Middle frontal gyrus (tissue), 1 donor: ENCODE measurements around the gene ATIC.

Source experiments
- DNase-seq: peaks from one replicate; pipeline ENCODE4 v3.0.0-alpha.2; 2015; ENCODE audit warnings: low spot score; ENCODE audit errors: extremely low spot score

The ATIC gene

DNA sequence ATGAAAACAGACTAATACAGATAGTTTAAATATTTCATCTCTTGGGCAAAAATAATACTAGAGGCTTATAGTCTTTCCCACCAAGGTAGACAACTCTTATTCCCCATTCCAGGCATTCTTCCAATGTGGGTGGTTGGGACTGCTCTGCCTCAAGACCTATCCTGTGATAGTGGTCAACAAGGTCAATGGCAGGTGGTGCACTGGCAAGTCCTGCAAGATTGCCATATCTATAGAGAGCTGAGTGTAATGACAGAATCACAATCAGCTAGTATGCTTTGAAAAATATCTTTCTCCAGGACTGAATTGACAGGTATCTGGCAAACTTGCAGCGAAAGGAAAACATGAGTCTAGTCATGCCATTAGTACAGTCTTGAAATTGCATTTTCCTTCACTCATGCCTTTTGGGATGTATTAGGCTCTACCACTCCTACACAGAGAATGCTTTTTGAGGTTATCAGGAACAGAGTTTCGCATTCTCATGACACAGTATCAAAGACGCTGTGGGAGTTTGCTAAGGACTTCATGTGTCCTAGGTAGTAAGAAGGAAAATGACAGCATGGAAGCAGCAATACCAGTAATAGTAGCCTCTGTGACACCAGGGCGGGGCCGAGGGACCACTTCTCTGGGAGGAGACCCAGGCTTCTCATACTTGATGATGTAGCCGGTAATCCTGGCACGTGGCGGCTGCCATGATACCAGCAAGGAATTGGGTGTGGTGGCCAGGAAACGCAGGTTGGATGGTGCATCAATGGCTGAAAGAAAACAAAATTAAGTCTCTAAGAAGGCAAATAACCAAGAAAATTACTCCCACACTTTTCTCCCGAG lies 63.0 kb downstream of the ATIC start:
- DNase-seq, result no peak

DNA sequence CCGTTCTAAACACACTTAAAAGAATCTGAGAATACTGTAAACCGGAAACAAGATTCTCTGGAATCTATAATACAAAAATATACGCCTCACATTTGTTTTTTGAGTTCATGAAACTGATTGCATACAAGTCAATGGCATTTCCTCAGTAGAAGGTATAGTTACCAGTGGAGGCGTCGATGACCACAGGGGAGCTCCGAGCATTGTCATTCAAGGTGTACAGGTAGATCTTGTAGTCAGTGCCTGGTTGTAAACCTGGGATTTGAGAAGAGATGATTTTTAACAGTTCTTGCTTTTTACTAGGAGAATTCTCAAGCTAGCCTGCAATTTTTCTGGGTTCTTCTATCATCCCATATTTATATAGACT lies 63.6 kb downstream of the ATIC start:
- DNase-seq, result no peak

DNA sequence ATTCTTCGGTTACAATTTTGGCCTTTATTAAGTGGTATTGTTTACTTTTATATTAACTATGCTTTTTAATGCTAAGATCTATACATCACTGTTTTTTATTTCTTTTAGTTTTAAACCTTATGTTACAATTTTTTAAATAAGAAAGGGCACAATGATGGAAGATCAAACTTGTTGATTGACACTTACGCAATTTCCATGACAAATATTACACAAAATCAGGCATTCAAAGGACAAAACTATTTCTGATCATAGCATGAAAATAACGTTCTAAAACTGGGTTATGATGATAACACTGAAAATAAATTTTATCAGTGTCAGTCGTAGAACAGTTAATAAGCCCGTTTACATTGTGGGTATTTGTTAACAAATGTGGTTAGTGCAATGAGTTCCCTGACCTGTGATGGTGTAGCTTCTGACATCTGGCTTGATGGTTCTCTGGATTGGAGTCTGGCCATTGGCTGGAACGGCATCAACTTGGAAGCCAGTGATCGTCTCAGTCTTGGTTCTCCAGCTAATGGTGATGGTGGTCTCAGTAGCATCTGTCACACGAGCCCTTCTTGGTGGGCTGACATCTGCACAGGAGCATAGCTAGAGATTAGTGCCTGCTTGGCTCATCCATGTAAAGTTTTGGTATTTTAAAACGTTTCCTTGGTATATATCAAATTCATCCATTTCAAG lies 64.4 kb downstream of the ATIC start:
- no peak for DNase-seq

DNA sequence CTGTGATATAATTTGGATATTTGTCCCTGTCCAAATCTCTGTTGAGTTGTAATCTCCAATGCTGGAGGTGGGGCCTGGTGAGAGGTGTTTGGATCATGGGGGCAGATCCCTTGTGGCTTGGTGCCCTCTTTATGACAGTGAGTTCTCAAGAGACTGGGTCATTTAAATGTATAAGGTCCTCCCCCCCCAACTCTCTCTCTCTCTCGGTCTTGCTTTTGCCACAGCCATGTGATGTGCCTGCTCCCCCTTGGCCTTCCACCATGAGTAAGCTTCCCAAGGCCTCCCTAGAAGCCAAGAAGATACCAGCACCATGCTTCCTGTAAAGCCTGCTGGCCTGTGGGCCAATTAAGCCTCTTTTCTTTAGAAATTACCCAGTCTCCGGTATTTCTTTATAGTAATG lies 65.4 kb downstream of the ATIC start:
- DNase-seq, result no peak

DNA sequence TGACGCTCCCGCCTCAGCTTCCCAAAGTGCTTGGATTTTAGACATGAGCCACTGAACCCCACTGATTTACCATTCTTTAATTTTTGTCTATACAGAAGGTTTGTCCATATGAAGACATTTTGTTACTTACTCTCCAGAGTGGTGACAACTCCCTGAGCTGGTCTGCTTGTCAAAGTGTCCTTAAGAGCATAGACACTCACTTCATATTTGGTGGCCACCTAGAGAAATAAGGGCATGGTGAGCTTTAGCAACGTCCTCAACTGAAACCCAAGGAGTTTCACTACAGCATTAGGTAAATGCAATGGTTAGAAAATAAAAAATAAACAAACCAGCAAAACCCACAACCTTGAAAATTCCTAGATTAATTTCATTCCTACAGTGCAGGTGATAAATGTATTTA lies 66.2 kb downstream of the ATIC start:
- DNase-seq, result no peak

DNA sequence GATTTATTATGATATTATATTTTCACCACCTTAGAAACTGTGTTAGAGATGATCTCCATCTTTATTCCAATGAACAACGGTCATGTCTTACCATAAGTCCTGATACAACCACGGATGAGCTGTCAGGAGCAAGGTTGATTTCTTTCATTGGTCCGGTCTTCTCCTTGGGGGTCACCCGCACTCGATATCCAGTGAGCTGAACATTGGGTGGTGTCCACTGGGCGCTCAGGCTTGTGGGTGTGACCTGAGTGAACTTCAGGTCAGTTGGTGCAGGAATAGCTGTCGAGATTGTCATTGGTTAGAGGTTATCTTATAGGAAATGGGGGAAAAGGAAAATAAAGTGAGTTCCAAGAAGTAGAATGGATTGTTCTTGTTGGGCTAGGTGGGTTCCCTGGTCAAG lies 67.2 kb downstream of the ATIC start:
- DNase-seq, result no peak

DNA sequence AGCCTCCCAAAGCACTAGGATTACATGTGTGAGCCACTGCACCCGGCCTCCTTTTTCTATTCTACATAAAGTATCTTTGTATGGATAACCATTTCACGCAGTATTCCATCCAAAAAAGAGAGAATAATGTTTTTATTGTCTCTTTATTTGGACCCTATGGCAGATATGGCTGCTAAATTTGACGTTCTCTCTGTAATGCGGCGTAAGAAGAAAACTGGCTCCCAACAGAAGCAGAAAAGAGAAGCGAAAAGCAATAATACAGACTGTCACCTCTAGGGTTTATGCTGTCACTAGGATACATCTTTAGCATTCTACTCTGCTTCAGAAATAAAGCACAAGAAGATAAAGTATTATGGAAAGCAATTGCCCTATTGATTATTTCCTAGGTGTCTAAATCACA lies 68.1 kb downstream of the ATIC start:
- no peak for DNase-seq

DNA sequence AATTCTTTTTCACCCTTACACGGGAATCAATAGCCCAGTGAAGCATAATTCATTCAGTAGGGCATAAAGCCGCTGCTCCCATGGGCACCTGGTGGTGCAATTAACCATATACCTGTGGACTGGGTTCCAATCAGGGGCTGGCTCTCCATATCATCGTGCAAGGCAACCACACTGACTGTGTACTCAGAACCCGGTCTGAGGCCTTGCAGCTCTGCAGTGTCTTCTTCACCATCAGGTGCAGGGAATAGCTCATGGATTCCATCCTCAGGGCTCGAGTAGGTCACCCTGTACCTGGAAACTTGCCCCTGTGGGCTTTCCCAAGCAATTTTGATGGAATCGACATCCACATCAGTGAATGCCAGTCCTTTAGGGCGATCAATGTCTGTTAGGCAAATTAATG lies 68.8 kb downstream of the ATIC start:
- no peak for DNase-seq

DNA sequence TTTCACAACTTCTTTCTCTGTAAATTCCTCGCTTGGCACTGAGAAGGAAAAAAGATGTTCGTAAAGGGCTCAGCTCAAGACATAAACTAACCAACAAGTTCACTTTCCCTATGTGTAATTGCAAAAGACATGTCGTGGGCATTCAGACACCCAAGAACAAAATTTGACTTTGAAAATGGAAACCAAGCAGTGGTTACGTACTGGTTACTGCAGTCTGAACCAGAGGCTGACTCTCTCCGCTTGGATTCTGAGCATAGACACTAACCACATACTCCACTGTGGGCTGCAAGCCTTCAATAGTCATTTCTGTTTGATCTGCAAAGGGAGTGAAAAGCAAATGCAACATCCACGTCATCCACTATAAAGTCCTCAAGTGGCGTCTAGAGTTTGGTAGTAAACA lies 70.2 kb downstream of the ATIC start:
- DNase-seq, result no peak

DNA sequence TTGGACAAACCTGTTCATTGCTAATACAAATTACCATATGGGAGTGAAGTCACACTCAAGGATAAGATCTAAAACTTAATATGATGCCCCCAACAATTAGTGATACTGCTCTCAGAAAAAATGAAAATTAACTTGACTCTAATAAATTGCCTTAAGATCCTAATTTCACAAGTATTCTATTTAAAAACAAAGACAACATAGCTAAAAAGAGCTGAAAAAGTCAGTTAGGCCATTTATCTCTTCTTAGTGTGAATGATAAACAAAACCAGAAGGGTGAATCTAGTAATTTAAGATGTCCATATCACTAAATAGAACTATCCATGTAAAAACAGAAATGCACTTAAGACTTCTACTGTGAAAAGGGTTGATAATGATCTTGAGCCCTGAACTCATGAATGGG lies 70.6 kb downstream of the ATIC start:
- DNase-seq, result no peak

DNA sequence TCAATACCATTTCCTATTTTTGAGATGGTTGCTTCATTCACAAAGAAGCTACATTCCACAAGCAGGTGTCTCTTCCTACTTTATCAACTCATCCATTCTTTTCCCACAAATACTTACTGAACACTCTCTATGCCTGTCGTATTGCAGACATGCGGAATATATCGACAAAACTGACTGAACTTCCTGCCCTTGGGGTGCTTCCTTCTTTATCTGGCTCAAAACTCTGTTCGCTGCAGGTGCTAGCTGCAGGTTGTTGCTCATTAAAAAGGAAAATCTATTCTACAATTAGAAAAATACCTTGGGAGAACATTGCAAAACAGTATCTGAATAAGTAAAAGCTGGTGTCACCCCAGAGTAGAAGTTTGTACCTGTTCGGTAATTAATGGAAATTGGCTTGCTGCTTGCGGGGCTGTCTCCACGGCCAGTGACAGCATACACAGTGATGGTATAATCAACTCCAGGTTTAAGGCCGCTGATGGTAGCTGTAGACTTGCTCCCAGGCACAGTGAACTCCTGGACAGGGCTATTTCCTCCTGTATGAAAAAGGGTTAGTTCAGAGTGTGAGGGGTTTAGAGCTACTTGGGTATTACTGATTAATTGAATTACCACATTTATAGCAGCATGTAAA lies 71.9 kb downstream of the ATIC start:
- DNase-seq, result no peak

DNA sequence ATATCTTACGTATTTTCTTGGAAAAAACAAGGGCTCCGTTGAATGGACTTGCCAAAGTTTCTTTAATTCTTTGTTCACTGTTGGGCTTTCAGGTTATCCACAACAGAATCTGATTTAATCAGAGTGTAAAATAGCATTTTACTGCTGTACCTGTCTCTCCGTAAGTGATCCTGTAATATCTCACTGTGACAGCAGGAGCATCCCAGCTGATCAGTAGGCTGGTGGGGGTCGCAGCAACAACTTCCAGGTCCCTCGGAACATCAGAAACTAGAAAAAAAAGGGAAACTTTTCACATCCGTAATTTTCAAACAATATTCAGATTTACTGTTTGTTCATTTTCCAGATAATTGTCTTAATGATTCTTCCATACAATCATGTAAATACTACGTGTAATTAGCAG lies 72.9 kb downstream of the ATIC start:
- no peak for DNase-seq

DNA sequence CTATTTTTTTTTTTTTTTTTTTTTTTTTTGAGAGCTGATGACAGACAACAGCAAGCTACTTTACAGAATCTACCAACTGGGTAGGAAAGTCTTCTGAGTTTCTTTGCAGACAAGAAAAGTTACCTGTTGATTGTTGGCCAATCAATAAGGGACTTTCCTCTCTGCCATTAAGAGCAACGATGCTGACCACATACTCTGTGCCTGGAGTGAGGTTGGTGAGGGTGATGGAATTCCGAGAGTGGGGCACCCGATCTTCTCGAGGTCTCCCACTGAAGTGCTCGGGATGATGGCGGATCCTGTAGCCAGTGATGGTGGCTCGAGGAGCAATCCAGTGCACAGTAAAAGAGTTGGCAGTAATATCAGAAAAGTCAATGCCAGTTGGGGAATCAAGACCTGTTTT lies 74.7 kb downstream of the ATIC start:
- DNase-seq, result no peak

DNA sequence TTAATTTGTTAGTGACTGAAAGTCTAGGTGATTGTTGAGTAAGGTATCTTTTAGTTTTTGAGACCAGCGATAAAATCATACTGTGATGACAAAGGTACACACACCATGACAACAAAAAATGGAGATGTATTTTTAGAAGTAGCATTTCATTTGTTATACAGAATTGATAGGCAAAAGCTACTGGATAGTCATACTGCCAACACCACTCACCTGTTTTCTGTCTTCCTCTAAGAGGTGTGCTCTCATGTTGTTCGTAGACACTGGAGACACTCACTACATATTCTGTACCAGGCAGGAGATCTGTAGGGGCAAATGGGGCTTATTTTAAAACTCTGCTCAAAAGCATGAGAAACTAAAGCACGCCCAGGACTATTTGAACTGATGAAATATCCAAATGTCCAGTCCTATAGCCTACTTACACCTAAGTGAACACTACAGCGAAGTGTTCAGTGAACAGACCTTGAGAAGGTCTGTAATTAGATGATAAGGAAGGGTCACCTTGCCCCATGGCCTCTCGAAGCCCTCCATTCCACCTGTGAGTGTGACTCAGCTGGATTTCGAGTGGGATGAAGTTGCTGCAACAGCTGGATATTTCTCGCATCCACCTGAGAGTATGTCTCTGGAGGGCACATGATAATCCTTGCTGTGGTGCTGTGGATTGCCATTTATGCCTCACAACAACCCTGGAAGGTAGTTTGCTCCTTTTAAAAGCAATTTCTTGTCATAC lies 76.3 kb downstream of the ATIC start:
- no peak for DNase-seq

DNA sequence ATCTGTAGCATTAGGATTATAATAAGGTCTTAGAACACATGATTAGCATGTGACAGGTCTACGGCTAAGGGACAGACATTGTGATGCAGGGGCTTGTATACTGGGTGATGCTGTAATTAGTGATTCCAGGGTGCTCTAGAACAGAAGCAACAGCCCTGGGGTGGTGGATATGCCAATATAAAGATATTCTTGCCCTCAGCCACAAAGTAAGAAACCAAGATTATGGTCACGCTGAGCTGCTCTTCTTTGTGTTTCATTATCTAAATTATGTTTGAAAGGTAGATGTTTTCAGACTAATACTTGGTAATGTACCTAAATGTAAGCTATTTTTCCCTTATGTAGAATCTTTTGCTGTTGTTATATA lies 78.7 kb downstream of the ATIC start:
- no peak for DNase-seq

DNA sequence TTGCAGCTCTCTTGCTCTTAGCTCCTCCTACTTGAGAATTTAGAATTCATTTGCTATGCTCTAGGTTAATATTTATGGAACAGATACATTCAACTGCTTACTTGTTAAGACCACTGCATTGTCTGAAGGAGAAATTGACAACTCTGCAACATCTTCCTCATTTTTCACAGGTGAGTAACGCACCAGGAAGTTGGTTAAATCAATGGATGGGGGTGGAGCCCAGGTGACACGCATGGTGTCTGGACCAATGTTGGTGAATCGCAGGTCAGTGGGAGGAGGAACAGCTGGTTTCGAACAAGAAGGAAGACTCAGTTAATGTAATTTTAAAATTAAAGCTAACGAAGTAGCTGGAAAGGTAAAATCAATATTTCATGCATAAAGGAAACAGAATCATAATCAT lies 79.7 kb downstream of the ATIC start:
- no peak for DNase-seq

DNA sequence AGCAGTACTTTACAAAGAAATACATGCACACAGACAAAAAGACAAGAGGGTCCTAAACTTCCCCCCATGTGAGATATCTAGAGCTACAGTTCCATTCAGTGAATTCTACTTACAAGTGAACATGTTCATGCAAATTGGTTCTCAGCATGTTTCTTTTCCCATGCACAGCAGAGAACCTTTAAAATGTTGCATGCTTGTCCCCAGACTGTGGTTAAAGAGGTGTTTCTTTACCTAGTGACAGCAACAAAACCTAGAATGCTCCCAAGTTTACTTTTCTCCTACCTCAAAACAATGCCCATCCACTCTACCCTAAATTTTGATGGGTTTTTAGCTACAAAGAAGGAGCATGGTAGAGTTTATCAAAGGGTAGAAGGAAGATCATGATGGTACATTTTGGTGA lies 80.3 kb downstream of the ATIC start:
- DNase-seq, result no peak

DNA sequence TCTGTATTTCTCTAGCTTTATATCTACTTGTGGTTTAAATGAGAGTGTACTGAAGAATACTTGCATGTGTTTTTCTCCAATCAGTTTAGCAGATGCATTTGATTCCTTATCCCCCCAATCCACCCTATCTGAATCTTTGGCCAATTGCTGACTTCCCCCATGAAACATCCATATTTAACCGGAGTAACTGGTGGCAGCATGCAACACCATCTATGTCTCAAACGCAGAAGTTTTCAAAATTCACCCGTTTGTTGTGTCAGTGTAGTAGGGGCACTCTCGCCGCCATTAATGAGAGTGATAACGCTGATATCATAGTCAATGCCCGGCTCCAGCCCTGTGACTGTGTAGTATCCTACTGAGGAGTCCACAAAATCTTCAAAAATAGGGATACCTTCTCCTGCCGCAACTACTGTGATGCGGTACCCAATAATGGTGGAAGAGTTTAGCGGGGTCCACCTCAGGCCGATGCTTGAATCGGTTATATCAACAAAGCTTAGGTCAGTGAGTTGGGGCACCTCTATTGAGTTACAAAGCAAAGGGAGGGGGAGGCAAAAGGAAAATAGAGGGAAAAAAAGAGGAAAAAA lies 80.9 kb downstream of the ATIC start:
- no peak for DNase-seq

DNA sequence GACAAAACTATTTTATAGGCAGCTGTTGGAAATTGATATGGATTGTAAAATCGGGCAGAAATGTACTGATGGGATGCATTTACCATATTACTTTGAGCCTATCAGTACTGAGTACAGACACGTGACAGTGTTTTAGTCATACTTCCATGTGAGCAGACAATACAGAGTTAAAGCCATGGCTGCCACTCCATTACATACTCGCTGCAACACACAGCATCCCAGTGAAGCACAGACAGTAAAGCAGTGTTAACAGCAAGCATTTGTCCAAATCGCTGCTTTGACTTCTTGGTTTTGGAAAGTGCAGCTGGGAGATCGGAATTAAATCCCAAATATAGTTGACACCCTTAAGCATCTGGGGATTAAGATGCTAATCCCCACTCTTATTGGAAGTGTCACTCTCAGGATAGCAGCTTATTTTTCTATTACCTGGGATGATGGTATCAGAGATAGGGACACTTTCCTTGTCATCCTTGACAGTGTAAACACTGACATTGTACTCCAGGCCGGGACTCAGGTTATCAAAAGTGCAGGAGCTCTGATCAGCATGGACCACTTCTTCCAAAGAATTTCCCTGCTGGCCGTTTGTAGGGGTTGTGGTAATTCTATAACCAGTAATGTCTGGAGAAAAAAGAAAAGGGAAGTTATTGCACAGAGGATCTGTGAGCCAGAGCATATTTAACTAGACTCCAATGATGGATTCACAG lies 82.4 kb downstream of the ATIC start:
- no peak for DNase-seq

DNA sequence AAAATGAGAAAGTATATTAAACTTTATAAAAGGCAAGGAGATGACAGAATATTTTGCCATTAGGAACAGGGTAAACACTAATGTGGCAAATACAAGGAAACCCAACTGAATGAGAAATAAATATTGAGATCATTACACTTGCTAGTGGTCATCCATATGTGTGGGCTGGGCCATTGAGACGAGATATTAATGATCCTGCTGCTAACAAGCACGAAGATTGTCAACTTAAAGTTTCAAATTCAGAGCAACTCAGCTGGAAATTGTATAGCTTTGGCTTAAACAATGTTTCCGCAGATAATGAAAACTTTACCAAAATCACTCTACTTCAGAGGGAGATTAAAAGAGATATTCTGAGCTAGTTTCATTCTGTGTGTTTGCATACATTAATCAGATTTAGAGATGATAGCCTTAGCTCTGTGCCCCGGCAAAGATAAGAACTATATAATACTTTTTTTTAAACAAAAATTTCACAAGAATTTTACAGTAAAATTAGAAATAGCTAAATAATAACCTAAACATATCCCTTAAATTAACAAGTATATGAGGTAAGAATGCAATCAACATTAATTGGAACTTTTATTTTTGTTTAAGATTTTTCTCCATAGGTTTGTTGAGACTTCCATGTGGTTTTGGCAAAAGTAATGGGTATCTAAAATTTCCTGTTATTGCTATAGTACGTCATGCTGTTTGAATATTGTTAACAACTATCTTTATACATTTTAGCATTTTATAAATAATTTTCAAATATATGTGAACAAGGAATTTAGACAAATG lies 84.0 kb downstream of the ATIC start:
- DNase-seq, result no peak
